ENCODE data around the gene NOL3. TPM values are rescaled to one million over a fixed set of nuclear protein-coding genes. Genes with fewer than 3 reads are reported as not detected.

NOL3 gene
- total and polyA plus RNA-seq, 2 of the 4 experiments (the other 2 are of a cell fraction) = 6.1 to 17.2 TPM

GRCh38 chr16:67128417-67128816 lies 41.9 kb upstream of the NOL3 start:
- H3K4me2 ChIP-seq (ENCODE audit: low read depth, low read length) = no peak overlapping the region
- no TSS peak for BruUV-seq (replicated peaks)
- no peak overlapping the region for H3K23ac ChIP-seq (ENCODE audit: low read depth, low read length)
- CTCF ChIA-PET = no interaction called here
- no peak overlapping the region for H3K56ac ChIP-seq (ENCODE audit: extremely low read depth, insufficient read depth, low read length)
- DNase-seq = no peak
- POLR2A ChIA-PET (ENCODE audit: unreplicated experiment) = no interaction called here
- no peak overlapping the region for H3K14ac ChIP-seq (replicated peaks; ENCODE audit: low read depth, low read length)
- H3K36me3 ChIP-seq (ENCODE audit: control insufficient read depth, insufficient read depth, low read length) = peaks cover 25% of the 10 kb centered on the region
- peaks cover 6 to 19% of the 10 kb centered on the region in 2 experiments; a peak in 3 of 4 replicates for H3K79me1 ChIP-seq (ENCODE audit: low read depth in 1 of 2, low read length in 2 of 2)
- no peak overlapping the region for H4K91ac ChIP-seq (ENCODE audit: insufficient read depth, low read depth, low read length)
- H3K27ac ChIP-seq (ENCODE audit: insufficient read depth, low read length) = no peak overlapping the region
- intact Hi-C loops (cut with micrococcal nuclease) (no loop called here), dilution Hi-C loops (cut with HindIII; ENCODE audit: low sequenced_read_pairs, unreplicated experiment) (no loop called here), in situ Hi-C loops (cut with MboI; ENCODE audit: low sequenced_read_pairs) (no loop called here)
- no peaks in the 10 kb centered on the region for H4K20me1 ChIP-seq (ENCODE audit: insufficient read depth, low read length)
- no peaks in the 10 kb centered on the region for H3K9me3 ChIP-seq (ENCODE audit: control insufficient read depth, insufficient read depth, low read length)
- no peak overlapping the region for H4K5ac ChIP-seq (ENCODE audit: low read depth, low read length)
- H3K4ac ChIP-seq (ENCODE audit: low read depth, low read length) = no peak overlapping the region
- H2AK9ac ChIP-seq (replicated peaks; ENCODE audit: low read depth, low read length, poor library complexity) = no peak overlapping the region
- H3K9ac ChIP-seq (ENCODE audit: low read depth, low read length) = no peak overlapping the region
- no peak overlapping the region for H2AK5ac ChIP-seq (ENCODE audit: low read depth, low read length)
- H2BK20ac ChIP-seq (ENCODE audit: low read depth, low read length) = no peak overlapping the region
- no peak overlapping the region for H2BK5ac ChIP-seq (ENCODE audit: low read depth, low read length, poor library complexity, severe bottlenecking)
- no peak overlapping the region for H2BK15ac ChIP-seq (ENCODE audit: low read depth, low read length)
- no peaks in the 10 kb centered on the region for H3K4me1 ChIP-seq (ENCODE audit: control insufficient read depth, insufficient read depth, low read length)
- H3K4me3 ChIP-seq (ENCODE audit: insufficient read depth, low read depth, low read length) = no peak overlapping the region
- ATAC-seq (ENCODE audit: low read depth) = no peak
- H3K27me3 ChIP-seq (ENCODE audit: control insufficient read depth, insufficient read depth, low read length) = no peaks in the 10 kb centered on the region
- H3K9me1 ChIP-seq (ENCODE audit: insufficient read depth, low read length) = peaks cover 11% of the 10 kb centered on the region
- H3K18ac ChIP-seq (ENCODE audit: low read depth, low read length) = no peak overlapping the region
- TF ChIP-seq RCOR1 (IDR thresholded peaks at IDR 0.05; ENCODE audit: insufficient replicate concordance, low read length) (no peak), CHD1 (IDR thresholded peaks at IDR 0.05; ENCODE audit: low read depth, low read length) (no peak), CTCF (conservative IDR thresholded peaks at IDR 0.05; ENCODE audit: low read depth, low read length) (no peak), NFE2L2 (IDR thresholded peaks at IDR 0.05; ENCODE audit: low read depth, low read length) (no peak)
- H4K8ac ChIP-seq (ENCODE audit: low read depth in 2 of 2, low read length in 2 of 2) = no peak overlapping the region
- H2BK120ac ChIP-seq (ENCODE audit: low read depth, low read length) = no peak overlapping the region
- H2AFZ ChIP-seq (replicated peaks; ENCODE audit: low read length, poor library complexity) = no peak overlapping the region
